HG03439 (cell line): ENCODE results near the gene NPAS3.

Experiments used
- ATAC-seq: cut with Tn5 transposase; IDR thresholded peaks from one replicate; pipeline ENCODE4 v1.9.1; 2021; ENCODE audit warnings: mild to moderate bottlenecking, moderate library complexity; ENCODE audit not compliant: unreplicated experiment

Gene NPAS3

GRCh38 chr14:33414041-33414440 lies 475.4 kb downstream of the NPAS3 start:
- no peak for ATAC-seq

GRCh38 chr14:33420051-33420627 lies 481.5 kb downstream of the NPAS3 start:
- ATAC-seq = no peak

GRCh38 chr14:33430414-33431035 lies 491.8 kb downstream of the NPAS3 start:
- ATAC-seq = no peak

GRCh38 chr14:33432407-33433023 lies 493.8 kb downstream of the NPAS3 start:
- no peak for ATAC-seq

- ATAC-seq = no peak
Measured at GRCh38 chr14:33433396-33433795, 494.7 kb downstream of the NPAS3 start.

GRCh38 chr14:33435911-33436689 lies 497.4 kb downstream of the NPAS3 start:
- ATAC-seq = no peak

GRCh38 chr14:33441633-33442032 lies 503.0 kb downstream of the NPAS3 start:
- ATAC-seq = no peak

GRCh38 chr14:33444136-33444535 lies 505.5 kb downstream of the NPAS3 start:
- ATAC-seq = no peak

GRCh38 chr14:33449268-33449667 lies 510.6 kb downstream of the NPAS3 start:
- no peak for ATAC-seq

GRCh38 chr14:33449703-33450395 lies 511.2 kb downstream of the NPAS3 start:
- no peak for ATAC-seq

GRCh38 chr14:33450416-33450815 lies 511.7 kb downstream of the NPAS3 start:
- no peak for ATAC-seq

GRCh38 chr14:33451211-33451610 lies 512.5 kb downstream of the NPAS3 start:
- no peak for ATAC-seq

GRCh38 chr14:33452995-33453394 lies 514.3 kb downstream of the NPAS3 start:
- no peak for ATAC-seq

GRCh38 chr14:33454022-33454595 lies 515.4 kb downstream of the NPAS3 start:
- no peak for ATAC-seq

- ATAC-seq = no peak
Measured at GRCh38 chr14:33454707-33455106, 516.0 kb downstream of the NPAS3 start.

GRCh38 chr14:33455654-33456345 lies 517.1 kb downstream of the NPAS3 start:
- ATAC-seq = no peak

- no peak for ATAC-seq
Measured at GRCh38 chr14:33457021-33457420, 518.3 kb downstream of the NPAS3 start.

GRCh38 chr14:33457617-33458016 lies 518.9 kb downstream of the NPAS3 start:
- ATAC-seq = no peak

GRCh38 chr14:33460164-33460563 lies 521.5 kb downstream of the NPAS3 start:
- no peak for ATAC-seq

- no peak for ATAC-seq
Measured at GRCh38 chr14:33461036-33461435, 522.4 kb downstream of the NPAS3 start.
